Measurements from ENCODE around the gene LNX1. TPM values are rescaled to one million over a fixed set of nuclear protein-coding genes. Genes with fewer than 3 reads are reported as not detected.

LNX1 gene
- total and polyA plus RNA-seq, 10 of the 15 experiments (the other 5 are each of a cell fraction or from before 2014, with no cell fraction given) = 0.72 to 1.4 (median 1.0) TPM

DNA sequence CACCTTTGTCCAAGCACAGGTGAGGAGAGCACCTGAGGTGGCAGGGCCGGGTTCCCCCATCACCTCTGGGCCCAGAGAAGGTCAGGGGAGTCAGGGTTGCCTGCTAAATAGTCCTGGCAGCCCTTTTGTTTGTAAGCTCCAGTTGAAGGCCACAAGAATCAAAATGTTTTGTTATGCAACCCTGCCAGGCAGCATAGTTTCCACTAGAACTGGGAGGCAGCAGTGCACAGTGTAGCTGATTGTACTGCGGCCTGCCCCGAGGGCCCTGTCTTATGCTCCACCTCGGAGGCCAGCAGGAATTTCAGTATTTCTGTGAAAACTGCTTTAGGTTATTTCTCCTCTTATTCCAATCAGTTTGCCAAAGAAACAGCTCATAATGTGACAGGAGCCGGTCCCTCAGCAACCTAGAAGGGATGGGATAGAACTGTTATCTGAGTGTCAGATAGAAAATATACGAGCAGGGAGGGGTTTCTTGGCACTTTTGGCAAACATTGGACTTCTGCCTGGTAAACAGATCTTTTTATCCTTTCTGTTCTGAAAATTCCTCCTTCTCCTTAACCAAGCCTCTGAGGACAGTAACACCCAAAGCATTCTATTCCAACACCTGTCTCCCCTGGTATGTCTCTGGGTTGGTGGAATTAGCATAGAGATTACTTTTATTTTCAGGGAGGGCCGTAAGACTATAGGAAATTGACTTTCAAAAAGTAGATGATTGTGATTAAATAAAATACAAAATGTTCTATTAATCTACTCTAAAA, 93.6 kb downstream of the LNX1 start:
- CTCF ChIA-PET = interaction anchor here (1.0 kb wide), 1 partner anchor 104 kb away, joined by 3 read pairs; no protein-coding TSS in a partner anchor
- ATAC-seq = no peak

More for the DNA sequence above, 93.6 kb downstream of the LNX1 start:
- Histone ChIP-seq H3K27me3 (replicated peaks in 1 of 2; ENCODE audit: control insufficient read depth in 2 of 2, insufficient read depth in 2 of 2, low read length in 1 of 2) (no peaks in the 10 kb centered on the region), H2AFZ (ENCODE audit: control insufficient read depth, low read depth, low read length) (no peak overlapping the region), H3K9ac (ENCODE audit: control insufficient read depth, insufficient read depth, low read length) (no peak overlapping the region), H3K79me2 (ENCODE audit: control insufficient read depth, insufficient read depth, low read length) (no peaks in the 10 kb centered on the region), H4K20me1 (ENCODE audit: control insufficient read depth, insufficient read depth) (no peaks in the 10 kb centered on the region), H3K4me2 (ENCODE audit: control insufficient read depth, insufficient read depth) (no peak overlapping the region), H3K4me1 (ENCODE audit: control insufficient read depth, insufficient read depth, low read length) (no peaks in the 10 kb centered on the region), H3K27ac (ENCODE audit: control insufficient read depth, insufficient read depth) (no peak overlapping the region), H3K36me3 (ENCODE audit: control insufficient read depth in 2 of 2, insufficient read depth in 2 of 2, low read length in 1 of 2) (no peaks in the 10 kb centered on the region), H3K4me3 (no peak overlapping the region), H3K9me3 (replicated peaks; ENCODE audit: control insufficient read depth, insufficient read depth, low read length) (no peaks in the 10 kb centered on the region)
- RAD21 ChIA-PET (ENCODE audit: unreplicated experiment) = interaction anchor here (1.1 kb wide), 1 partner anchor 307 kb away, joined by 3 read pairs; no protein-coding TSS in a partner anchor
- WGBS (ENCODE audit: insufficient coverage, insufficient replicate concordance, low lambda C conversion rate, missing lambda C conversion rate) = 31% methylated on average over 7 of the region's 7 CpGs
- no TSS peak for BruUV-seq (replicated peaks)
- DNase-seq (ENCODE audit: low read depth, low spot score) (no peak), FAIRE-seq (no peak)
- in situ Hi-C loops (cut with MboI) = no loop called here
- intact Hi-C loops (cut with micrococcal nuclease; ENCODE audit: unreplicated experiment) = loop anchor here (10.0 kb wide), 1 partner anchor 97 kb away; the partner anchor contains the start of gene LNX1
- SMC1A ChIA-PET (ENCODE audit: uncharacterized antibody, unreplicated experiment) = interaction anchor here (2.1 kb wide), 1 partner anchor 8 kb away, joined by 7 read pairs; no protein-coding TSS in a partner anchor
- POLR2A ChIA-PET = no interaction called here
- TF ChIP-seq ZNF24 (IDR thresholded peaks at IDR 0.05) = no peak
- TF ChIP-seq NR2C2 (IDR thresholded peaks at IDR 0.05; ENCODE audit: borderline replicate concordance, control insufficient read depth, insufficient read length, low read depth) = no peak
- no peak for TF ChIP-seq SREBF1 (IDR thresholded peaks at IDR 0.05; ENCODE audit: low read length)
- no peak for TF ChIP-seq SP1 (IDR thresholded peaks at IDR 0.05; ENCODE audit: low read depth, low read length)
- no peak for TF ChIP-seq HCFC1 (IDR thresholded peaks at IDR 0.05; ENCODE audit: low read length)
- TF ChIP-seq FOXM1 (IDR thresholded peaks at IDR 0.05; ENCODE audit: low read depth, low read length) = no peak
- TF ChIP-seq, protein P1, sequence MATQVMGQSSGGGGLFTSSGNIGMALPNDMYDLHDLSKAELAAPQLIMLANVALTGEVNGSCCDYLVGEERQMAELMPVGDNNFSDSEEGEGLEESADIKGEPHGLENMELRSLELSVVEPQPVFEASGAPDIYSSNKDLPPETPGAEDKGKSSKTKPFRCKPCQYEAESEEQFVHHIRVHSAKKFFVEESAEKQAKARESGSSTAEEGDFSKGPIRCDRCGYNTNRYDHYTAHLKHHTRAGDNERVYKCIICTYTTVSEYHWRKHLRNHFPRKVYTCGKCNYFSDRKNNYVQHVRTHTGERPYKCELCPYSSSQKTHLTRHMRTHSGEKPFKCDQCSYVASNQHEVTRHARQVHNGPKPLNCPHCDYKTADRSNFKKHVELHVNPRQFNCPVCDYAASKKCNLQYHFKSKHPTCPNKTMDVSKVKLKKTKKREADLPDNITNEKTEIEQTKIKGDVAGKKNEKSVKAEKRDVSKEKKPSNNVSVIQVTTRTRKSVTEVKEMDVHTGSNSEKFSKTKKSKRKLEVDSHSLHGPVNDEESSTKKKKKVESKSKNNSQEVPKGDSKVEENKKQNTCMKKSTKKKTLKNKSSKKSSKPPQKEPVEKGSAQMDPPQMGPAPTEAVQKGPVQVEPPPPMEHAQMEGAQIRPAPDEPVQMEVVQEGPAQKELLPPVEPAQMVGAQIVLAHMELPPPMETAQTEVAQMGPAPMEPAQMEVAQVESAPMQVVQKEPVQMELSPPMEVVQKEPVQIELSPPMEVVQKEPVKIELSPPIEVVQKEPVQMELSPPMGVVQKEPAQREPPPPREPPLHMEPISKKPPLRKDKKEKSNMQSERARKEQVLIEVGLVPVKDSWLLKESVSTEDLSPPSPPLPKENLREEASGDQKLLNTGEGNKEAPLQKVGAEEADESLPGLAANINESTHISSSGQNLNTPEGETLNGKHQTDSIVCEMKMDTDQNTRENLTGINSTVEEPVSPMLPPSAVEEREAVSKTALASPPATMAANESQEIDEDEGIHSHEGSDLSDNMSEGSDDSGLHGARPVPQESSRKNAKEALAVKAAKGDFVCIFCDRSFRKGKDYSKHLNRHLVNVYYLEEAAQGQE (IDR thresholded peaks at IDR 0.05; ENCODE audit: low read depth, low read length) = no peak
- no peak for TF ChIP-seq EZH2 (IDR thresholded peaks at IDR 0.05; ENCODE audit: borderline replicate concordance, control insufficient read depth, low read depth, low read length)
- TF ChIP-seq, protein P2, sequence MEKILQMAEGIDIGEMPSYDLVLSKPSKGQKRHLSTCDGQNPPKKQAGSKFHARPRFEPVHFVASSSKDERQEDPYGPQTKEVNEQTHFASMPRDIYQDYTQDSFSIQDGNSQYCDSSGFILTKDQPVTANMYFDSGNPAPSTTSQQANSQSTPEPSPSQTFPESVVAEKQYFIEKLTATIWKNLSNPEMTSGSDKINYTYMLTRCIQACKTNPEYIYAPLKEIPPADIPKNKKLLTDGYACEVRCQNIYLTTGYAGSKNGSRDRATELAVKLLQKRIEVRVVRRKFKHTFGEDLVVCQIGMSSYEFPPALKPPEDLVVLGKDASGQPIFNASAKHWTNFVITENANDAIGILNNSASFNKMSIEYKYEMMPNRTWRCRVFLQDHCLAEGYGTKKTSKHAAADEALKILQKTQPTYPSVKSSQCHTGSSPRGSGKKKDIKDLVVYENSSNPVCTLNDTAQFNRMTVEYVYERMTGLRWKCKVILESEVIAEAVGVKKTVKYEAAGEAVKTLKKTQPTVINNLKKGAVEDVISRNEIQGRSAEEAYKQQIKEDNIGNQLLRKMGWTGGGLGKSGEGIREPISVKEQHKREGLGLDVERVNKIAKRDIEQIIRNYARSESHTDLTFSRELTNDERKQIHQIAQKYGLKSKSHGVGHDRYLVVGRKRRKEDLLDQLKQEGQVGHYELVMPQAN (conservative IDR thresholded peaks at IDR 0.05) = no peak
- no peak for TF ChIP-seq CBX3 (IDR thresholded peaks at IDR 0.05; ENCODE audit: borderline replicate concordance, low read depth)
- TF ChIP-seq, protein P3, sequence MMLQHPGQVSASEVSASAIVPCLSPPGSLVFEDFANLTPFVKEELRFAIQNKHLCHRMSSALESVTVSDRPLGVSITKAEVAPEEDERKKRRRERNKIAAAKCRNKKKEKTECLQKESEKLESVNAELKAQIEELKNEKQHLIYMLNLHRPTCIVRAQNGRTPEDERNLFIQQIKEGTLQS (IDR thresholded peaks at IDR 0.05; ENCODE audit: borderline replicate concordance, extremely low read depth, low read depth, low read length) = no peak
- no peak for TF ChIP-seq NBN (IDR thresholded peaks at IDR 0.05)
- TF ChIP-seq SPI1 (IDR thresholded peaks at IDR 0.05; ENCODE audit: borderline replicate concordance, insufficient read depth, low read depth, low read length) = no peak
- no peak for TF ChIP-seq NR2F1 (conservative IDR thresholded peaks at IDR 0.05)
- no peak for TF ChIP-seq EGR1 (IDR thresholded peaks at IDR 0.05; ENCODE audit: borderline replicate concordance in 1 of 2, low read depth in 2 of 2, low read length in 2 of 2)
- TF ChIP-seq PML (IDR thresholded peaks at IDR 0.05; ENCODE audit: low read length) = no peak
- TF ChIP-seq RELA (IDR thresholded peaks at IDR 0.05; ENCODE audit: borderline replicate concordance, partially characterized antibody) = no peak

Measured in GM12878 (cell line).